ENCODE results near the gene ASTL.
A peak's percentile ranks its signal among the peaks of the same experiment; 100 is the strongest.

ASTL gene

DNA sequence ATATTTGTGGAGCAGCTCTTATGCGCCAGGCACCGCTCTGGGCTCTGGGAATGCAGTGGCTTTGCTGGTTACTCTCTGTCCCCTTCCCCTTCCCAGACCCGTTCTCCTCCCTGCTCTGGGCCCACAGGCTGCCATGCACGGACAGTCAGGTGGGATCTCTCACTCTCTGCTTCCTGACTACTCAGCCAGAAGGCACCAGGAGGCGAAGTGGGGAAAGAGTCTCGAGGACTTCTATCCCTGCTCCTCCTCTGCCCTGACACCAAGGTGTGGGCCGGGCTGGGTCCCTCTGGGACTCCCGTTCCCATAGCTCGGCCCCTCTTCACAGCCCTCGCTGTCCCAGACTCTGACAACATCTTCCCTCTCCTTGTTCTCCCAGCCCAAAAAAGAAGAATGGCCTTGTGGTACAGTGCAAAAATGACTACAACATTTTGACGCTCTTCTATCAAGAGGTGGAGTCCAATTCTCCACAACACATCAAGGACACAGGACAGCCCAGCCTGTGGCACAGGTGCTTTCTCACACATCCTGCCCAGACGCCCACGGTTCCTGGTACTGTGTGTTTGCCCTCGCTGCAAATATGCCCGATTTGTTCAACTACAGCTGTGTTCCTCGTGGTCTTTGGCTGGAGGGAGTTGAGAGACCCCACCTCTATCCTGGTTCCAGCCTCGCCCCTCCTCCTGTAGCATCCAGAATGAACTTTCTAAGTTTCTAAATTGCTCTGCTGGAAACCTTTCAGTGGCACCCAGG, 21.0 kb upstream of the ASTL start:
- DNase-seq (ENCODE audit: low read depth), result no peak

DNA sequence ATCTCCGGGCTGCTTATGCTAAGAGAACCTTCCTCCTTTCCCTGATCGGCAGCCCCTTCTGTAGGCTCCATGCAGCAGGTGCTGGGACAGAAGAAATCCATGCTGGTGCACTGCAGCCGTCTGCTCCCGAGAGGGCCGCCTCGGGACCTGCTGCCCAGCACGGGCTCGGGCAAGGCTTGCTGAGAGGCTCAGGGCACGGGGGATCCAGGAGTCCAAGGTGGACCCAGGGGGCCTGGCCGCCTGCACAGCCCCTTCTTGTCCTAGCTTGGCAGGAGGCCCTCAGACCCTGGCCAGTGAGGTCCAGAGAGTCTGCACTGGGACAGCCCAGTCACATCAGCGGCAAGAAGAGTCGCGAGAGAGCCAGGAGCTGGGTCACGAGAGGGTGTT, 20.2 kb upstream of the ASTL start:
- DNase-seq (ENCODE audit: low read depth), result no peak

DNA sequence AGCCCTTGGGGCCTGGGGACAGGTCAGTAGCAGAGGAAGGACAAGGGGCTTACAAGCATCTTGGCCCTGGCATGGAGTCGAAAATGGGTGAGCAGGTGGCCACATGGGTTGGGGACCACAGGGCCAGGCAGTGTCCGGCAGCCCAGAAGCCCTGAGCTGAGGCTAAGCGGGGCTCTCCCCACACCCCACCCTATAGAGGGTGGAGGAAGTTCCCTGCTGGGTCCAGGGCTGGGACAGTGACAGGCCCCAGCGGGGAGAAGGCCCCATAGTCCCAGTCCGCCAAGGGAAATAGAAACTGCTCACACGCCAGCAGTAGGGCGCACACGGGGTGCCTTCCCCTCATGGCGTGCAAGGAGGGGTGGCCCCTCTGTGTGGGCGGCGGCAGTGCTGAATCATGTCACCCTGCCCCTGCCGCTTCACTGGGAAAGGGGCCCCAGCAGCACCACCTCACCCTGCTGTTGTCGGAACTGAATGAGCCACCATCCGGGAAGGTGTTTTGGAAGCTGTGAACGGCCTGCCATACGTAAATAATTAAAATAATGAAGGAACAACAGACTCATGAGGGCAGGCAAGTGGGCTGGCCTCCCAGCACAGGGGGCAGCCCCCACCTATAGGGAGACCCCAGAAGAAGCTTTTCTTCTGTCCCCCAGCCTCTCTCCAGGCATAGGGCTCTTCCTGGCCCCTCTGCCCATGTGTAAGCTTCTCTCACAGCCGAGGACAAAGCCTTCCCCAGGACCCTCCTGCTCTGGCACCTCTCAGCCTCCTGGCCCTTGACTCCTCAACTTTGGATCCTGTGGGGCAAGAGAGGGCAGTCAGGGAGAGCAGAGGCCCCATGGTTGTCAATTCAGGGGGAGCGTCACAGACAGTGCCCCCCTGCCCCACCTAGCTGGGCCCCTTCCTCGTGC, 19.6 kb upstream of the ASTL start:
- DNase-seq (ENCODE audit: low read depth), result no peak

DNA sequence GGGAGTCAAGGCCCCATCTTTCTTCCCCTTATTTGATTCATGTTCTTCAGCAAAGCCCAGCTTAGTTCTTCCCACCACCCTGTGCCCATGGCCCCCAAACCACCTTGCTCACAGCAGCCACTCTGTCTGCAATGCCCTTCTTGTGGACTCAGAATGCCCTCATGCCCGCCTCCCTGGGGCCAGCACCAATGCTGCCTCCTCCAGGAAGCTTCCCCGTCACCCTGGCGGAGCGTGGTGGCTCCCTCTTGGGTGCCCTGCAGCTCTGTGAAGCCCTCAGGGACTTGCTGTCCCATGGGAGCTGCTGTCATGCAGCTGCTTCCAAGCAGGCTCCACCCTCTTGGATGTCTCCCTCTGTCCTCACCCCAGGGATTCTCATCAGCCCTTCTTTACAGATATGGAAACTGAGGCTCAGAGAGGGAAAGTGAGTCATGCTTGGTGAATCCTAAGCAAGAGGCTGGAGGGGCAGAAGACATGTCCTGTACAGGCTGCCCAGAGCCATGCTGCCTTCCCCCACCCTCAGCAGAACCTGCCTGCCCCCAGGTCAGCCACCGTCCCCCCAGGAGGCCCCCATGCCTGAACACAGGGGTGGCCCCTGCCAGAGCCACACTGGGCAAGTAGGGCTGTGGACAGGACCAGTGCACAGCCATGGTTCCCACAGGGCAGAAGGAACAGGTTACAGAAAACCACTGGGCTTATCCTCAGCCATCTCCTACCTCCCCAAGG, 18.8 kb upstream of the ASTL start:
- no peak for DNase-seq (ENCODE audit: low read depth)

DNA sequence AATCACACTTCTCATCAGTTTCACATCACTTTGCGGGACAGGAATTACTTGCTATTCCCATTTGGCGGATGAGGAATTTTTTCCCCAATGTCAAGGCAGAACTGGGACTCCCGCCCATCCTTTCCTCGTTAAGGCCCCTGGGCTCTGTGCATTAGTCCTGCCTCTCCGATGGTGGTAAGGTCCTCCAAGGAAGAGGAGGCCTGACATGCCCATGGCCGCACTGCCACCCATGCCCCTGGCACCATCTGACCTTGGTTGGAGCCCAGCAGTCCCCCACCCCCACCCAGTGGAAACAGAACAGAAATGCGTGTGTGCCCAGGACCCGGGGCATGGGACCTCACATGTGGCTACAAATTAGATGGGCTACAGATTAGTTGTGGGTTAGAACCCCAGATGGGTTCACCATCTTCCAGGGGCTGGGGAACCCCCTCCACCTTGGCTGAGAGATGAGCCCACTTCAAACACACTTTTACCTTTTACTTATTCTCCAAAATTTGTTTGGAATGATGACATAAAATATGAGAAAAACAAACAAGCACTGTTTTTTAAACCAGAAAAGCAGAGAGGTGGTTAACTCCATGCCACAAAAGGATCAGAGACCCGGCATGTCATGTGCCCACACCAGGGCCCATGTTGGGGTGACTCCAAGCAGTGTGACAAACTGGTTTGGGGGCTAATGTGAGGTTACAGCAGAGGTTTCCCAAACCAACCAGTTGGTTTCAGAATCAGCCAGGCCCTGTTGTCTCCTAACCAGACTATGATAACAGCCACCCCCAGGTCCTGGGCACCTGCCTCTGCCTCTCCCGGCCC, 17.9 kb upstream of the ASTL start:
- DNase-seq (ENCODE audit: low read depth), result no peak

DNA sequence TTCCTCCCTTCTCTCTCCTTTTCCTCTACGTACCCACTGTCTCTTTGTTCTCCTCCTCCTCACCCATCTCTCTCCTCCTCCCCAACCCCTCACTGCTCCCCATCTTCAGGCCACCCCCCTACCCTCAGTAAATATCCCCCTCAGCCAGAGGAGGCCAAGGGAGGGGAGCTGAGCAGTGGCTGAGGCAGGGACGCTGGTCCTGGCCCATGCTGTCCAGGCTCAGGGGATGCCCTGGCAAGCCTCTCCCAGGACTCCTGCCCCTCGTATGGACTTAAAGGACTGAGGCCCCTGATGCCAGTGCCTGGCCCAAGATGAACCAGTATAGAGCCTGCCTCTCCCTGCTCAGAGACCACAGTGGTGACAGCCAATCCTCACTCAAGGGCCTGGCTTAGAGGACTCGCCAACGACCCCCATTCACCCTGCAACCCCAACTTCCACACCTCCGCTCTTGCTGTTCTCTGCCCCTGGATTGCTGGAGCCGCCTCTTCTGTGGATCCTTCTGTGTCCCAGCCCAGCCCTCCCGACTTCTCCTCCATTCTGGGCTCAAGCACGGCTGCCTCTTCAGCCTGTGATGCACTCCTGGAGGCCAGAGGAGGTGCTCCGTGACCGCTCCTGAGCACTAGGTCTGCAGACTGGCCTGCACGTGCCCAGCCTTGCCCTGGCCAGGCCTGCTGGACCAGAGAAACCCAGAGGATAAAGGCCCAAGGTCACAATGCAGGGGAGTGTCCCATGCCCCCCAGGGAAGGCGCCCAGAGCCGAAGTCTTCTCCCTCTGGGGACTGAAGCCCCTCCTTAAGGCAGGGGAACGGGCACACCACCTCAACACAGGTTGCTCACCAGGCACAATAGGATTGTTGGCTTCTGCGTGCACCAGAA, 16.4 kb upstream of the ASTL start:
- DNase-seq (ENCODE audit: low read depth), result no peak

DNA sequence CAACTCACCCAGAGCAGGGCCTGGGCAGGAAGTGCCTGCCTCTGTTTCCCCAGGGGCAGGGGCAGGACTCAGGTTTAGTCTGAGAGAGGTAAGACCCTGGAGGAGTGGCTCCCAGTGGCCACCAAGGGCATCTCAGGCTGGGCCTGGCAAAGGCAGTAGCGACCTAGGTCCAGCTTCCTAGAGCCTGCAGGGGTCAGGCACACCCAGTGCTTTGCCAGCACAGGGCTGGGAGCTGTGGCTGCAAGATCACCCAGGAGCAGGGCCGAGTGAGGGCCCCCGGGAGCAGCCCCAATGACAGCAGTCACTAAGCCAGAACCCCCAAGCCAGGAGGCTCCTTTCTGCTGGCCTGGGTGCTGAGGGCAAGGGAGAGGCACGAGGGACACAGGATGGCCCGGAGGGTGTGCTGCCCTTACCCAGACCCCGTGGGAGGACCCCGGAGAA, 15.7 kb upstream of the ASTL start:
- DNase-seq (ENCODE audit: low read depth), result no peak

DNA sequence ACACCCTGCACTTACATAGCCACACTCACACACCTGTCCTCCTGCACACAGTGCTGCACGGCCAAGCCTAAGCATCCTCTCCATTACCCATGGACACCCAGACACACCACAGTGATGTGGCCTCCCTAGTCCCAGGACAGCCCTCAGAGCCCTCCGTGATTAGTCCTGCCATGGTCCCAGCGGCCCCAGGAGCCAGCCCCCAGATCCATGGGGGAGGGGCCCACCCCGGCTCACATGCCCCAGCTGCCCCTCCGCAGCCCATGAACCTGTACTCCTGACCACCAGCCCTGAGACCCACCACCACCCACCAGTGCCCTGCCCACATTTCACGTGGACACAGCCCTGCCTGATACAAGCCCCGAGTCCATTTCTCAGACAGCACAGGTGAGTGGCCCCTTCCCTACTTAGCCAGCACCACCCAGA, 15.0 kb upstream of the ASTL start:
- DNase-seq (ENCODE audit: low read depth), result no peak

DNA sequence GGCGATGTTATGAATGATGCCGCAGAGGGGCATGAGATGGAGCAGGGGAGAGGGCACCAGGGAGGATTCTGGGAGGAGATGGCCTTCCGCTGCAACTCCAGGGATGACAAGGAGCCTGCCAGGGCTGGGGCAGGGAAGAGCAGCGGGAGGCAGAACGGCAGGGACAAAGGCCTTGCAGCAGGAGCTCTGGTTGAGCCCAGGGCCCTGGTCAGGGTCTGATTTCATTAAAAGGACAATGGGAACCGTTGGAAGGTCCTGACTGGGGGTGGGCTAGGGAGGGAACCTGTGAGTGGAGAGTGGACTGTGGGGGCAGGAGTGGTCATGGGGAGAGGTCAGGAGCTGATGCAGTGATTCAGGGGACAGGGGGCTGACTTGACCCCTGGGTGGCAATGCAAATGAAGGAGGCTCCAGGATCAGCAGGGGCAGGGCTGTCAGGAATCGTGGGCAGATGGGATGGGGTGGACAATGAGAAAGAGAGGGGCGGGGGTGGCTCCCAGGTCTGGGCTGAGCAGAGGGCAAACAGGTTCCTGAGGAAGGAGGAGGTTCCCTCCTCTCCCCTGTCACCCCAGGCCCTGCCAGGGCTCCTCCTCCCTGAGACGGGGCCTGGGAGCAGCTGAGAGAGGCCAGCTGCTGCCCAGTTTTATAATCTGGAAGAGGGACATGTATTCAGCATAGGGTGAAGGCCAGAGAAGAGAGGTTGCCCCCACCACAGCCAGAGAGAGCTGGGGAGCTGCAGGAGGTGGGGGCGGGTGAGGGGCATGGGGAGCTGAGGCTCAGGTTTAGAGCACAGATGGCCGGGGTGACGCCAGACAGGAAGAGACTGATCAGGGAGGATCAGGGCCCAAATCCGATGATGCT, 14.2 kb upstream of the ASTL start:
- DNase-seq (ENCODE audit: low read depth), result no peak

DNA sequence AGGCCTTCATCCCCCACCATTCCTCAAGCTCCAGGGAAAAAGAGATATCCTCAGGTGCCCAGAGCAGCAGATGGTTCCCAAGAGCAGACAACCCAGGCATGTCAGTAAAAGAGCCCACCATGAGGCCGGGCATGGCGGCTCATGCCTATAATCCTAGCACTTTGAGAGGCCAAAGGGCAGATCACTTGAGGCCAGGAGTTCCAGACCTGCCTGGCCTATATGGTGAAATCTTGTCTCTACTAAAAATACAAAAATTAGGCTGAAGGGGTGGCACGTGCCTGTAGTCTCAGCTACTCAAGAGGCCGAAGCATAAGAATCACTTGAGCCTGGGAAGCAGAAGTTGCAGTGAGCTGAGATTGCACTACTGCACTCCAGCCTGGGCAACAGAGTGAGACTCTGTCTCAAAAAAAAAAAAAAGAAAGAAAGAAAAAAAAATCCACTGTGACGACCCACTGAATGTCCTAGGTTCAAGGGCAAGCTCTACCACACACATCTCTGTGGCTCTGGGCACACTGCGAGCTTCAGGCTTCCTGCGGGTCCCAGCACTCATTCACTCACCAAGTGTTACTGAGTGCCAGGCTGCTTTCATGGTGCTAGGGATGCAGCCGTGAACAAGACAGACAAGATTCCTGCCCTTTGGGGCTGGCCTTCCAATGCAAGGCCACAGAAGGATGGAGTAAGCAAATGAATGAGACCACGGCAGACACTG, 13.4 kb upstream of the ASTL start:
- no peak for DNase-seq (ENCODE audit: low read depth)

DNA sequence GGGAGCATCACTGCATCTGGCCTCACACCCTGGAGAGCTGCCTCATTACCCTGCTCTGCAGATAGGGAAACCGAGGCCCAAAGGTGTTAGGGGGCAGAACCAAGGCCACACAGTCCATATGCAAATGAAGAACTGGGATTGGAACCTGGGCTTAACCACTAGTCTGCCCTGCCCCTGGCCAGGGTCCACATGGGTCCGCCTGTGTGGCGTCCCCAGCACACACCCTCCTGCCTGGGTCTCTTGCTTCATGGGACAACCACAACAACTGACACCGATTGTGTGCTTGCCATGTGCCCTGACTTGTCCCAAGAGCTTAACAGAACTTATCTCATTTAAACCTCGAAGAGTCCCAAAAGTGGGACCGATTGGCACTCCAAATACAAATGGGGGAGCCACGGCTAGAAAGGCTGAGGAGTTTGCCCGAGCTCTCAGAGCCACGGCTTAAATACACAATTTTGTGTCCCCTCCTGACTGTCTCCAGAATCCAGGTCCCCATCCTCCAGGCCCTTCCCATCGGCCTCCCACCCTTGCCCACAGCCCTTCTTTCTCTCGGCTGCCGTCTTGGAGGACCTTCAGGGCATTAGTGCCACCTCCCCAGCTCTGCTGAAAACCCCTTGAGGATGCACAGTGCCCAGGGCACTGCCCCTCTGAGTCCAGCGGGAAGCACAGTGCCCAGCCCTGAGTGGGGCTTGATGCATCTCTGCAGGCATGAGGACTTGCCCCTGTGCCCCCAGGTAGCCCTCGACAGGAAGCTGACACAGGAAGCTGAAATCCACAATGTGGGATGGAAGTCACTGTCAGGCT, 12.7 kb upstream of the ASTL start:
- no peak for DNase-seq (ENCODE audit: low read depth)

DNA sequence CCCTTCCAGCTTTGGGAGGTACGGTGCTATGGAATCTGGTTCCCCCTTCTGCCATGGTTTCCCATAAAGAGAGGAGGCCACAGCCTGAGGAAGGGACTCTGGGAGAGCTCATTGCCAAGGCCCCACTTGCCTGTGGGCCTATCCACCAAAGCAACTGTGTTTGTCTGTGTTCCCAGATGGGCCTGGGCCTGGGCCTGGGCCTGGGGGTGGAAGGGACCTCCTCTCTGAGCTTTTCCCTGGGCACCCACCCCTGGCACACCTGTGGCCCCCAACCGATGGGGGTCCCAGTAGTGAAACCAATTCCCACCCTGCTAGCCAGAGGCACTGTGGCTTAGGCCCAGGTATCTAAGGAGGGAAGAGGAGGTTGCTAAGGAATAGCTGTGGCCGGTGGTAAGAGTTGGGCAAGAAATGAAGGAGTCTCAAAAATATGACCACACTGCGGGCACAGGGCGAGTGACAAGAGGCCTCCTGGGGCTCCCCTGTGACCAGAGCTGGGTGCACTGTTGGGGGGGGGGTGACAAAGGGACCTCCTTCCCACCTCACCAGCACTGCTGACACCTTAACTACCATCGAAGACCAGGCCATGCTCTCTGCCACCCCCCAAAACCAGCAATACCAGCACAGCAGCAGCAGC, 11.8 kb upstream of the ASTL start:
- DNase-seq (ENCODE audit: low read depth), result no peak

DNA sequence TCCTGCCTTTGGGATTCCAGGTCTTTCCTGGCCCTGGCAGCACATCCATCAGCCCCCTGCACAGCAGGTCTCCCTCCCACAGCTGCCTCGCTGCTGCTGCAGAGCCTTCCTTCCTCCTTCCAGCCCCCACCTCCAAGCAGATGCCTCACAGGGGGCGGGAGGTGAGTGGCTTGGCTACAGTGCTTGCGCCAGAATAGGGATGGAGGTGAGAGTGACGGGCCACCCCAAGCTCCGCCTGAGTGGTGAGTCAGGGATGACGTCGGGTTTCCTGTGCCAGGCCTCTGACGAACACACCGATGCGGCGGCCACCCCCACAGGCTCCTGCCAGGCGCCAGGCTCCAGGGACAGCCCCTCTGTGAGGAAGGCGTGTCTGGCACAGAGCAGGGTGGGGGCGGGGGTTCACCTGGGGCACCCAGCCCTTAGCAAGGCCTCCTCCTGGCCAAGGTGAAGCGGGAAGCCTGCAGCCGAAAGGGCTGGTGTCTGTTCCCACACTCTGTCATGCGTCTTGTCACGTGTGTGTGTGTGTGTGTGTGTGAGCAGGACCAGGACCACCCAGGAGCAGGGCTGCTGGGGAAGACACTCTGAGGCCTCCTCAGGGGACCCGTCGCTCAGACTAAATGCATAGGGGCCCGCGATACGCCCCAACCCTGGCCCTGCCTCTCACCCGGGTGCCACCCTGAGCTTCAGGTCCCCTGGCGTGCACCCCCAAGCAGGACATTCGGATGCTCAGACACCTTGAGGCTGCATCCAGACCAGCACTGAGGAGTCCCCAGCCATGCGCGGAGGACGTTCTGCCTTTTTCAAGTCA, 10.3 kb upstream of the ASTL start:
- DNase-seq (ENCODE audit: low read depth), result peak; percentile 86

DNA sequence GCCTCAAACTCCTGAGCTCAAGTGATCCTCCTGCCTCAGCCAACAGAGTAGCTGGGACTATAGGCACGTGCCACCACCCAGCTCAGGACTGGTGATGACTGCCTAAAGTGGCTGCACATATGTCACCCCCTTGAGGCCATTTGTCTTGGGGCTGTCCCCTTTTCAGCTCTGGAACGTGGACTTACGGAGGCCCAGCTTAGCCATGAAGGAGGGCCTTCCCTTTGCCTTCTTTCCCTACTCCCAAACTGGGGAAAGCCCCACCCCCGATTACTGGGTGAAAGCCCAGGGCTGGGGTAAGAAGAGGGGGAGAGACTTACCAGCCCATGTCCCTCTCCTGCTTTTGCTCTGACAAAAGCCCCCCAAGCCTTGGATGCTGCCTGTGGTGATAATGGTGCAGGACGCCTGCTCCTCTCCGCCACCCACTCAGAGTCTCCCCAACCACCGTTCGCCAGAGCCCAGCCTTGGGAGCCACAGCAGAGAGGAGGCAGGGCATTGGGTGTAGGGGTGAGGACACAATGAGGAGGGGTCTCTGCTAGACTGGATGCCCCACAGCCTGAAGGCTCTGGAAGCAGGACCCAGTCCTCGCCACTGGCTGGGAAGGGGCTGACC, 9.4 kb upstream of the ASTL start:
- DNase-seq (ENCODE audit: low read depth), result no peak

DNA sequence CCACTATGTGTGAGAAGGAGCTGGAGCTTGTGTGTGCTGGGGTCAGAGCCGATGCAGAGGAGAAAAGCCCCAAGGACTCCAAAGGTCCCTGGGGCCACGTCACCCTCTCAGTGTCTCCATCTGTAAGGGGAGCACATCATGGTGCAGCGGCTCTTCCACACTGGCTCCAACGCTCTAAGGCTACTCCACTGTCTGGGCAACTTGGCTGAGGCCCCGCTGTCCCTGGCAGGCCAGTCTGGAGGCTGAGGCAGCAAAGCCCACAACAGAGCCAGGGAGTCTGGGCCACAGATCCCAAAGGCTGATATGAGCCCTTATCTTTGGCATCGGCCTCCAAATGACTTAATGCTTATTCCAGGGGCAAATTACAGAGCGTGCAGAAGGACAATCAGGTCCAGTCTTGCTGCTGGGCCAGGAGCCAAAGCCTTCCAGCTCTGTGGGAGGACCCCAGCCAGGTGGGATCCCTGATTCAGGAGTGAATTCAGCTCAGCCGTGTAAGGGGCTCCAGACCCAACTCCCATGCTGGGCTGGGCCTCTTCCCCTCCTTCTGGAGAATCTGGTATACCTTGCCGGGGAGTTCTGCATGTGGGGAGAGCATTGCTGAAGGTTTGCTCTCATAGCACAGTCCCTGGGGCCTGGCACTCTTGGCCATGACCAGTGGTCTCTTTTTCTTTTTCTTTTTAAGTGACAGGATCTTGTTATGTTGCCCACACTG, 8.7 kb upstream of the ASTL start:
- DNase-seq (ENCODE audit: low read depth), result no peak

All from stimulated activated CD8-positive, alpha-beta memory T cell treated with anti-CD3 and anti-CD28 coated beads, Interleukin-15, amount 100 ng/mL, for 1 hour (primary cell).